MM.1S (cell line): ENCODE measurements around the gene EHBP1.

Source experiments
- DNase-seq: peaks from one replicate; pipeline ENCODE4 v3.0.0-alpha.2; 2015
- H2AFZ ChIP-seq: fragments of 300-600 bp; sonication (generic); 2 replicates; pipeline ENCODE4 v1.6.0; 2016; ENCODE audit warnings: antibody characterized with exemption, low read length
- H3F3A ChIP-seq: fragments of 300-600 bp; sonication (generic); 2 replicates; pipeline ENCODE4 v1.6.1; 2016; ENCODE audit warnings: mild to moderate bottlenecking, antibody characterized with exemption, low read length, moderate library complexity, mixed read lengths; ENCODE audit not compliant: insufficient read depth
- H3K27ac ChIP-seq: fragments of 300-600 bp; sonication (generic); 2 replicates; pipeline ENCODE4 v1.5.1; 2016; ENCODE audit warnings: mild to moderate bottlenecking, low read length
- H3K27me3 ChIP-seq: fragments of 300-600 bp; sonication (generic); replicated peaks from 2 replicates; pipeline ENCODE4 v1.6.0; 2016; ENCODE audit warnings: low read length; ENCODE audit not compliant: insufficient read depth
- H3K36me3 ChIP-seq: fragments of 300-600 bp; sonication (generic); replicated peaks from 2 replicates; pipeline ENCODE4 v1.6.1; 2016; ENCODE audit warnings: mild to moderate bottlenecking, low read length, mixed read lengths; ENCODE audit not compliant: insufficient read depth
- H3K4me1 ChIP-seq: fragments of 300-600 bp; sonication (generic); 2 replicates; pipeline ENCODE4 v1.6.1; 2016; ENCODE audit warnings: low read length, mixed read lengths
- H3K4me2 ChIP-seq: fragments of 300-600 bp; sonication (generic); 2 replicates; pipeline ENCODE4 v1.6.0; 2016; ENCODE audit warnings: low read depth, low read length
- H3K4me3 ChIP-seq: fragments of 300-600 bp; sonication (generic); 2 replicates; pipeline ENCODE4 v1.5.1; 2016; ENCODE audit warnings: low read length, mixed read lengths
- H3K79me2 ChIP-seq: fragments of 300-600 bp; sonication (generic); 2 replicates; pipeline ENCODE4 v1.6.1; 2016; ENCODE audit warnings: mixed run types, low read length, mixed read lengths
- H3K9ac ChIP-seq: fragments of 300-600 bp; sonication (generic); 2 replicates; pipeline ENCODE4 v1.6.1; 2016; ENCODE audit warnings: low read length, mixed read lengths
- H3K9me2 ChIP-seq: fragments of 300-600 bp; sonication (generic); replicated peaks from 2 replicates; pipeline ENCODE4 v1.6.1; 2016; ENCODE audit warnings: mild to moderate bottlenecking, low read length, mixed read lengths; ENCODE audit not compliant: insufficient read depth
- H3K9me3 ChIP-seq: fragments of 300-600 bp; sonication (generic); replicated peaks from 2 replicates; pipeline ENCODE4 v1.6.1; 2016; ENCODE audit warnings: mild to moderate bottlenecking, low read length, mixed read lengths; ENCODE audit not compliant: insufficient read depth
- H4K20me1 ChIP-seq: fragments of 300-600 bp; sonication (generic); 2 replicates; pipeline ENCODE4 v1.6.1; 2016; ENCODE audit warnings: mild to moderate bottlenecking, low read length, moderate library complexity, mixed read lengths; ENCODE audit not compliant: insufficient read depth
- EZH2 ChIP-seq: fragments of 300-600 bp; sonication (generic); optimal IDR thresholded peaks from 2 replicates; pipeline ENCODE3; 2017; ENCODE audit warnings: low read depth, mild to moderate bottlenecking, antibody characterized with exemption, low read length, mixed read lengths
- EZH2phosphoT487 ChIP-seq: fragments of 300-600 bp; sonication (generic); IDR thresholded peaks from 2 replicates; pipeline ENCODE4 v1.6.1; 2018; ENCODE audit warnings: antibody characterized with exemption, low read length
- TF ChIP-seq, protein P1 (sequence below): fragments of 300-600 bp; sonication (generic); IDR thresholded peaks from 2 replicates; pipeline ENCODE4 v1.5.1; 2016; ENCODE audit warnings: antibody characterized with exemption, low read length, mixed read lengths

Gene EHBP1

DNA sequence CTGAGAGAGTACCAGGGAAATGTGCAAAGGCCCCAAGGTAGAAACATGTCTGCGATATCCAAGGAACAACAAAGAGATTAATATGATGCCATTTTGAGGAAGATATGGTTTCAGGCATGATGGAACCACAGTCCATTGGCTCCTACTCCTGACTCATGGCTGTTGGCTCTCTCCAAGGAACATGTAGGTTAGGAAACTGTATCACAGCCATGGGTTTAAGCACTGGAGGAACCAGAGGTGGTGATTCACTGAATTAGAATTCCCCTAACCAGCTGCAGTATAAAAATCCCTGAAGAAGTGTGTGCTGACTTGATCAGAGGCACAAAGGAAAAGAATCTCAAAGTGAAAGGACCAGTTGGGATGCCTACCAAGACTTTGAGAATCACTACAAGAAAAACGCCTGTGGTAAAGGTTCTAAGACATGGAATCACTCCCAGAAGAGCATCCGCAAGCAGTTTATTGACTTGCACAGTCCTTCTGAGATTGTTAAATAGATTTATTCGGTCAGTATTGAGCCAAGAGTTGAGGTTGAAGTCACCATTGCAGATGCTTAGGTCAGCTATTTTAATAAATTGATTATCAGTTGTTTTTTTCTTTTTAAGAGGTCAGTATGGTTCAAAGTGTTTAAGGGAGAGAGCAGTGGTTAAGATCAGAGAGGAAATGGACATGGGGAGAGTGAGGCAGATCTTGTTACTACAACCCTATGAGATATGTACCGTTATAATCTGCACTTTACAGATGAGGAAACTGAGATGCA lies 234.4 kb downstream of the EHBP1 start:
- H3K27me3 ChIP-seq = no peaks in the 10 kb centered on the region
- no peaks in the 10 kb centered on the region for H3K79me2 ChIP-seq
- TF ChIP-seq, protein P1, sequence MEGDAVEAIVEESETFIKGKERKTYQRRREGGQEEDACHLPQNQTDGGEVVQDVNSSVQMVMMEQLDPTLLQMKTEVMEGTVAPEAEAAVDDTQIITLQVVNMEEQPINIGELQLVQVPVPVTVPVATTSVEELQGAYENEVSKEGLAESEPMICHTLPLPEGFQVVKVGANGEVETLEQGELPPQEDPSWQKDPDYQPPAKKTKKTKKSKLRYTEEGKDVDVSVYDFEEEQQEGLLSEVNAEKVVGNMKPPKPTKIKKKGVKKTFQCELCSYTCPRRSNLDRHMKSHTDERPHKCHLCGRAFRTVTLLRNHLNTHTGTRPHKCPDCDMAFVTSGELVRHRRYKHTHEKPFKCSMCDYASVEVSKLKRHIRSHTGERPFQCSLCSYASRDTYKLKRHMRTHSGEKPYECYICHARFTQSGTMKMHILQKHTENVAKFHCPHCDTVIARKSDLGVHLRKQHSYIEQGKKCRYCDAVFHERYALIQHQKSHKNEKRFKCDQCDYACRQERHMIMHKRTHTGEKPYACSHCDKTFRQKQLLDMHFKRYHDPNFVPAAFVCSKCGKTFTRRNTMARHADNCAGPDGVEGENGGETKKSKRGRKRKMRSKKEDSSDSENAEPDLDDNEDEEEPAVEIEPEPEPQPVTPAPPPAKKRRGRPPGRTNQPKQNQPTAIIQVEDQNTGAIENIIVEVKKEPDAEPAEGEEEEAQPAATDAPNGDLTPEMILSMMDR = no peak
- no peak for TF ChIP-seq EZH2phosphoT487
- TF ChIP-seq EZH2 = no peak
- H3K36me3 ChIP-seq = no peaks in the 10 kb centered on the region
- DNase-seq = no peak
- no peaks in the 10 kb centered on the region for H4K20me1 ChIP-seq
- H3F3A ChIP-seq = no peaks in the 10 kb centered on the region
- no peaks in the 10 kb centered on the region for H3K9me3 ChIP-seq
- H3K9me2 ChIP-seq = no peaks in the 10 kb centered on the region
- H3K27ac ChIP-seq = no peak overlapping the region
- H3K4me3 ChIP-seq = no peak overlapping the region
- no peaks in the 10 kb centered on the region for H3K4me1 ChIP-seq
- no peak overlapping the region for H2AFZ ChIP-seq
- H3K9ac ChIP-seq = no peak overlapping the region
- no peak overlapping the region for H3K4me2 ChIP-seq

DNA sequence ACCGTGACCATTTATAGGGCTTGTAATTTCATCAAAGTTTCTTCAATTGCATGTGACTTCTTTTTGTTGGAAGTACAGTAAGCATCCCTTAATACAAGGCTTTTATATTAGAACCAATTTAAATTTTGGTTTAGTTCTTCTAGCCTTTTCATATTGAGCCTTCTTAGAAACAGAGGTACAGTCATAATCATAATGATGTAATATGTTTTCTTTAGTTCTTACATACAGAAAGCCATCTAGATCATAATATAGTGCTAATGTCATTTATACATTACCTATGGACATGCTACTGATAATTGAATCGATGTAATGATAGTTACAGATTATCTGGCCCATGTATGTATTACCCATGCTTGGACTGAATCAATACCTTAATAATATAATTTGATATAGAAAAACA lies 235.2 kb downstream of the EHBP1 start:
- Histone ChIP-seq H3K4me3 (no peak overlapping the region), H3K9me3 (no peaks in the 10 kb centered on the region), H3K27ac (no peak overlapping the region), H3K4me2 (no peak overlapping the region), H3K27me3 (no peaks in the 10 kb centered on the region), H3K9me2 (no peaks in the 10 kb centered on the region), H2AFZ (no peak overlapping the region), H3K36me3 (no peaks in the 10 kb centered on the region), H4K20me1 (no peaks in the 10 kb centered on the region), H3K9ac (no peak overlapping the region), H3F3A (no peaks in the 10 kb centered on the region), H3K79me2 (no peaks in the 10 kb centered on the region), H3K4me1 (no peaks in the 10 kb centered on the region)
- no peak for DNase-seq
- TF ChIP-seq, protein P1 = no peak
- TF ChIP-seq EZH2phosphoT487 (no peak), EZH2 (no peak)

DNA sequence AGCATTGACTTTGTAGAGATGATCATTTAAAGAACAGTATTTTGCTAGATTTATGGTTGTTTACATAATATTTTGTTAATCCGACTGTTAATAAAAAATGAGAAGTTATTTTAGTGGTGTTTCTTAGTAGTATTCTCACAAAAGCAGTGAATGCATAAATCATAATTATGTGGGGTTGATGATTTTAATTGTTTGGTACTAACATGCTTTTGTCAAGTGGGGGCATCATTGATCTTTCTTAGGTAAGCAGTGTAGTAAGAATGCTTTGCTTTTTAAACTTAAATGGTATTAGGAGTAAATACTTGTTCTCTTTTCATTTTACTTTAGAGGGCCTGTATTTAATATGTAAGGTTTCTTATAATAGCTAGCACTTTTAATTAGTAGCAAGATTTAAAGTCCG lies 235.9 kb downstream of the EHBP1 start:
- TF ChIP-seq EZH2 = no peak
- TF ChIP-seq, protein P1 = 0 out of 2 replicates have a peak, but pooled peaks have one; percentile 5
- H3K4me2 ChIP-seq = no peak overlapping the region

More for the DNA sequence above, 235.9 kb downstream of the EHBP1 start:
- H3K9me2 ChIP-seq = no peaks in the 10 kb centered on the region
- H3K4me1 ChIP-seq = no peaks in the 10 kb centered on the region
- H2AFZ ChIP-seq = no peak overlapping the region
- no peaks in the 10 kb centered on the region for H3K79me2 ChIP-seq
- no peaks in the 10 kb centered on the region for H3K27me3 ChIP-seq
- no peak overlapping the region for H3K4me3 ChIP-seq
- no peak overlapping the region for H3K27ac ChIP-seq
- H3F3A ChIP-seq = no peaks in the 10 kb centered on the region
- no peak for DNase-seq
- no peaks in the 10 kb centered on the region for H4K20me1 ChIP-seq
- no peak overlapping the region for H3K9ac ChIP-seq
- H3K9me3 ChIP-seq = no peaks in the 10 kb centered on the region
- no peaks in the 10 kb centered on the region for H3K36me3 ChIP-seq
